ENCODE results near the gene PNLDC1.
"Not testable (repeated sequence)": the region's sequence is repeated elsewhere in the genome, so short reads cannot be mapped to it uniquely, and the experiment has no call there.

DNA sequence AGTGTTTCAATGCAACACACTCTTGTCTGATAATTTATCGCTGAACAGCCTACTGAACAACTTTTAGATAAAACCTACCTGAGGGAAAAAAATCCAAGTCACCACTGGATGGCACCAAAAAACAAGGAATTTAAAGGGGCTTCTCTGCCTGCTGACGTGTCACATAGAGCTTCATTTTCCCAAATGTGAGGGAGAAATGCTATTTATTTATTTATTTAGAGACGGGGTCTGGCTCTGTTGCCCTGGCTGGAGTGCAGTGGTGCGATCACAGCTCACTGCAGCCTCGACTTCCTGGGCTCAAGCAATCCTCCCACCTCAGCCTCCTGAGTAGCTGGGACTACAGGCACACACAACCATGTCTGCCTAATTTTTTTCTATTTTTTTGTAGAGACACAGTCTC lies 63.3 kb downstream of the PNLDC1 start:
- TF ChIP-seq CTCF (IDR thresholded peaks at IDR 0.05; ENCODE audit: low read depth, low read length) = peak; percentile 56
- TF ChIP-seq MYC (IDR thresholded peaks at IDR 0.05; ENCODE audit: low read depth, low read length) = not testable (repeated sequence)
